WI38 (cell line): ENCODE measurements around the gene TCF12.

Experiments used
- H3K4me3 ChIP-seq: 2 replicates; pipeline ENCODE4 v1.5.1; 2011; ENCODE audit warnings: low read depth, mild to moderate bottlenecking, control low read depth, low read length
- TF ChIP-seq, protein P1 (sequence below): IDR thresholded peaks from 2 replicates; pipeline ENCODE4 v1.5.1; 2012; ENCODE audit warnings: low read depth, mild to moderate bottlenecking, control low read depth, low read length

TCF12 gene

DNA sequence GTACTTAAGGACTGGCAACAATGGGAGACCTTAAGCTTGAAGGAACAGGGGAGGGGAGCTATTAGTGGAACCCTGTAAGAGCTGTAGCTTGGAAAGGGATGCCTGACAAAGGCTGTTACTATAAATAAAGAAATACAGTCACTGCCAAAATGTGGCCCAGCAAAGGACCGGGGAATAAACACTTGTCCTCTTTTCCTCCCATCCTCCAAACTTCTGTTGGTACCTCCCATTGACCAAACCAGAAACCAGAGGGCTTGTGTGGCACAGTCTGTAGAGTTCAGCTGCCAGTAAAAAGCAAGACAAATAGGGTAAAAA, 25.1 kb upstream of the TCF12 start:
- no peak overlapping the region for H3K4me3 ChIP-seq
- TF ChIP-seq, protein P1, sequence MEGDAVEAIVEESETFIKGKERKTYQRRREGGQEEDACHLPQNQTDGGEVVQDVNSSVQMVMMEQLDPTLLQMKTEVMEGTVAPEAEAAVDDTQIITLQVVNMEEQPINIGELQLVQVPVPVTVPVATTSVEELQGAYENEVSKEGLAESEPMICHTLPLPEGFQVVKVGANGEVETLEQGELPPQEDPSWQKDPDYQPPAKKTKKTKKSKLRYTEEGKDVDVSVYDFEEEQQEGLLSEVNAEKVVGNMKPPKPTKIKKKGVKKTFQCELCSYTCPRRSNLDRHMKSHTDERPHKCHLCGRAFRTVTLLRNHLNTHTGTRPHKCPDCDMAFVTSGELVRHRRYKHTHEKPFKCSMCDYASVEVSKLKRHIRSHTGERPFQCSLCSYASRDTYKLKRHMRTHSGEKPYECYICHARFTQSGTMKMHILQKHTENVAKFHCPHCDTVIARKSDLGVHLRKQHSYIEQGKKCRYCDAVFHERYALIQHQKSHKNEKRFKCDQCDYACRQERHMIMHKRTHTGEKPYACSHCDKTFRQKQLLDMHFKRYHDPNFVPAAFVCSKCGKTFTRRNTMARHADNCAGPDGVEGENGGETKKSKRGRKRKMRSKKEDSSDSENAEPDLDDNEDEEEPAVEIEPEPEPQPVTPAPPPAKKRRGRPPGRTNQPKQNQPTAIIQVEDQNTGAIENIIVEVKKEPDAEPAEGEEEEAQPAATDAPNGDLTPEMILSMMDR: no peak

DNA sequence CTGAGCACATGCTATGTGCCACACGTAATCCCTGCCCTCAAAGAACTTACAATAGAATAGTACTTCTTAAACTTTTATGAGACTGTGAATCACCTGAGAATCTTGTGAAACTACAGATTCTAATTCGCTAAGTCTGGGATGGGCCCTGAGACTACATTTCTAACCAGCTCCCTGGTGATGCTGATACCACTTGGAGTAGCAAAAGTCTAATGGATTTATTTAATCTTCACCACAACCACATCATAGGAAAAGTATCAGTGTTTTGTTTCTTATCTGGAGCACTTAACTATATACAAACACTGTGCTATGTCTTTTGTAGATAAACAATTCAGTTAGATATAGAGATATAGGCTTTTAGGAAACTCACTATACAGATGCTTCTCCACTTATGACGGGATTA, 23.8 kb upstream of the TCF12 start:
- TF ChIP-seq, protein P1: no peak
- no peak overlapping the region for H3K4me3 ChIP-seq

DNA sequence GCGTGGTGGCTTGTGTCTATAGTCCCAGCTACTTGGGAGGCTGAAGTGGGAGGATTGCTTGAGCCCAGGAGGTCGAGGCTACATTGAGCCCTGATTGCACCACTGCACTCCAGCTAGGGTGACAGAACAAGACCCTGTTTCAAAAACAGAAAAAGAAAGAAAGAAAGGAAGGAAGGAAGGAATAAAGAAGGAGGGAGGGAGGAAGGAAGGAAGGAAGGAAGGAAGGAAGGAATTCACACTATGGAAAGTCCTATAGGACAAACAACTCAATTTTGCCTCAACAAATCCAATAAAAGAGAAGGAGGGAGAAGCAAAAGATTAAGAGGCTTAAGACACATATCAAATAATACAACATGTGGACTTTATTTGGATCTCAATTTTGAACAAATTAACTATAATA, 16.5 kb upstream of the TCF12 start:
- no peak overlapping the region for H3K4me3 ChIP-seq
- TF ChIP-seq, protein P1: no peak

DNA sequence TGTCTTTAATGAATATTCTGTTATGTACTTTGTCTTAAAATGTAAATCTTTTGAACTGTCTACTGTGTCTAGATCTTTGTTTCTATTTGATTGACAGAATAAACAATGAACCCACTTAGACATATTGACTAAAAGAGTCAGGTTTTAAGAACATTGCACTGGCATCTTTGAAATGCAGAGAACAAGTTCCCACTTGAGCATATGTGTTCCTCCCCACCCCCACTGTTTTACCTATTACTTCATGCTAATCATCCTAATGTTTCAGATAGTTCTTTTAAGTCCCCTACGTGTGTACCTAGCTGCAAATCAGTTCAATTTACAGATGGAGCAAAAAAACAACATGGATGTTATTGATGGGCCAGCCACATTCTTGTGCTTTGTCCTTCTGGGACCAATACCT, 11.7 kb upstream of the TCF12 start:
- TF ChIP-seq, protein P1: no peak
- H3K4me3 ChIP-seq: no peak overlapping the region

DNA sequence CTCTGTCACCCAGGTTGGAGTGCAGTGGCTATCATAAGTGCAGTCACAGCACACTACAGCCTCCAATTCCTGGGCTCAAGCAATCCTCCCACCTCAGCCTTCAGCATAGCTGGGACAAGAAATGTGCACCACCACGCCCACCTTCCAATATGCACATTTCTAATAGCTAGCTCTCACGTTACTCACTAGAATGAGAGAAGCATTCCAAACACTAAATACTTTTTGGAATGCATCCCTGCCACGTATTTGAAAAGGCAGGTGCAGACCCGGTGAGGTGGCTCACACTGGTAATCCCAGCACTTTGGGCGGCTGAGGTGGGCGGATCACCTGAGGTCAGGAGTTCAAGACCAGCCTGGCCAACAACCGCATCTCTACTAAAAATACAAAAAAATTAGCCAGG, 7.6 kb upstream of the TCF12 start:
- no peak overlapping the region for H3K4me3 ChIP-seq
- TF ChIP-seq, protein P1: no peak

DNA sequence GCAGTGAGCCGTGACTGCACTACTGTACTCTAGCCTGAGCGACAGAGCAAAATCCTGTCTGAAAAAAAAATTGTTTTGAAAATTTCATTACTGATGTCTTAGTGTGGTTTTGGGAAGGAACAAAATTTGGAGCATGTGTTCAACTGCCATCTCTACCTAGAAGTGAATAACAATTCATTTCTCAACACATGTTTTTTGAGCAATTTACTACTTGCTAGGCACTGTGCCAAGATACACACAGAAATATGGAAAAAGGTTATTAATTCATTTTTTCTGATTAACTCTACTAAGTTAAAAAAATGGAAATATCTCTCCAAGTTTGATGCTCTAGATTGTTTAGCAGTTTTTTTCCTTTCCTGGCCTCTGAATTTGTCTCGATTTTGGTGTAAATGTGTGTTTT, 5.2 kb upstream of the TCF12 start:
- TF ChIP-seq, protein P1: no peak
- H3K4me3 ChIP-seq: no peak overlapping the region

DNA sequence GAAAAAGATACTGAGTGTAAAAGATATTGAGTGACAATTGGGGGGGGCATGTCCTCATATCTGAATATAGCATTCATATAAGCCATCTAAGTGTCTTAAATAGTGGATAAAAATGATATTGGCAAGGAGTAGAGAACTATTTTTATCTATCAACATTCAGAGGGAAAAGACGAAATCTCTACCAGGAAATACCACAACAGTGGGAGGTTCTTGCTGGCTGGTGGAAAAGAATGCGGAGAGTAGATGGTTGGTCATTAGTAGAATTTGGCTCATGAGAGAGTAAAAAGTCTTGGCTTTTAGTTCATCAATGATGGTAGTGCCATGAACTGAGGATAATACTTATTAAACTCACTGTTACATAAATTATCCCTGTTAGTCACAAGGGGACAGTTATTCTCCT, 4.8 kb upstream of the TCF12 start:
- TF ChIP-seq, protein P1: no peak
- no peak overlapping the region for H3K4me3 ChIP-seq
